ENCODE results near the gene MPHOSPH9.

DNA sequence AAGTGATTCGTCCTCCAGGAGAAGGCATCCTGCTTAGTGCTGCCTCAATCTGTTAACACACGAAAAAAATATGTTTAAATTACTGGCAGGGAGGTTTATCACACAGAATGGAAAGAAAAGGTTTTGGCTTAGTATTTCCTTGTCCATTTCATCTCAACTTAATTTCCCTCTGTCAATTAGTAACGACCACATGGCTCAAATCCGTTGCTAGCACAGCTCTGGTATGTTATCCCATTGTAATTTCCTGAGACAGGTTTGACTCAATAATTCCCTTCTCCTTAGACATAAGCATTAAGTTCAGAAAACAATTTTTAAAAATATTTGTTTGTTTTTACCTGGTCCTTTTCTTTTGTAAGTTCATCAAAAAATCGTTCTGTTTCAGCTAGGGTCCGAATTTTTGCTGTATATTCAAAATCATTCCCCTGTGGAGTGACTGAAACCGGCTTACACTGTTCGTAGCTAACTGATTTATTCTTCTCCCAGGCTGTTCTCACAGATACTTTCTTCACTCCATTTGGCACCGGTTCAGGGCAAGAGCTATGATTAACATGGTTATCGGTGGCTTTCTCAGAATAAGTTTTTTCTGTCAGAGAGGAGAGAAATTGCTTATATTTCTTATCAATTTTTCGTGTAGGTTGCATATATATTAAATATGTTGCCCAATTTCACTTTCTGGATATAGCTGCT is 72.0 kb downstream of the MPHOSPH9 start:
- TF ChIP-seq CTCF (IDR thresholded peaks at IDR 0.05 in 8 of 11, conservative IDR thresholded peaks at IDR 0.05 in 3 of 11) (no peak), POLR2A (IDR thresholded peaks at IDR 0.05) (no peak)

All from spleen (tissue), 7 donors.